ENCODE measurements around the gene DVL2.
A peak's percentile ranks its signal among the peaks of the same experiment; 100 is the strongest.

Gene DVL2

GRCh38 chr17:7238420-7239090 is 4.2 kb upstream of the DVL2 start:
- DNase-seq (ENCODE audit: low read depth in 2 of 2): no peak

- peak; percentile 69 to 81 for DNase-seq (ENCODE audit: low read depth in 2 of 2)
Measured at GRCh38 chr17:7237761-7238419, 3.6 kb upstream of the DVL2 start.

- DNase-seq (ENCODE audit: low read depth in 2 of 2): no peak
Measured at GRCh38 chr17:7237266-7237760, 3.0 kb upstream of the DVL2 start.

- no peak for DNase-seq (ENCODE audit: low read depth in 2 of 2)
Measured at GRCh38 chr17:7236808-7237207, 2.5 kb upstream of the DVL2 start.

- no peak for DNase-seq (ENCODE audit: low read depth in 2 of 2)
Measured at GRCh38 chr17:7235693-7236665, 1.7 kb upstream of the DVL2 start.

- no peak for DNase-seq (ENCODE audit: low read depth in 2 of 2)
Measured at GRCh38 chr17:7233701-7234082, 625 bp downstream of the DVL2 start.

GRCh38 chr17:7232114-7232513 is 2.2 kb downstream of the DVL2 start:
- DNase-seq (ENCODE audit: low read depth in 2 of 2): no peak

- no peak for DNase-seq (ENCODE audit: low read depth in 2 of 2)
Measured at GRCh38 chr17:7229504-7229903, 4.8 kb downstream of the DVL2 start.

- no peak for DNase-seq (ENCODE audit: low read depth in 2 of 2)
Measured at GRCh38 chr17:7228920-7229319, 5.4 kb downstream of the DVL2 start.

GRCh38 chr17:7226721-7227710 is 7.3 kb downstream of the DVL2 start:
- no peak for DNase-seq (ENCODE audit: low read depth in 2 of 2)

- DNase-seq (ENCODE audit: low read depth in 2 of 2): no peak
Measured at GRCh38 chr17:7225711-7226331, 8.5 kb downstream of the DVL2 start.

GRCh38 chr17:7224661-7225111 is 9.6 kb downstream of the DVL2 start:
- no peak for DNase-seq (ENCODE audit: low read depth in 2 of 2)

GRCh38 chr17:7224110-7224509 is 10.2 kb downstream of the DVL2 start:
- no peak for DNase-seq (ENCODE audit: low read depth in 2 of 2)

GRCh38 chr17:7223375-7223774 is 10.9 kb downstream of the DVL2 start:
- DNase-seq (ENCODE audit: low read depth in 2 of 2): no peak

GRCh38 chr17:7222972-7223292 is 11.4 kb downstream of the DVL2 start:
- DNase-seq (ENCODE audit: low read depth in 2 of 2): no peak

GRCh38 chr17:7222093-7222971 is 12.0 kb downstream of the DVL2 start:
- DNase-seq (ENCODE audit: low read depth in 2 of 2): no peak

GRCh38 chr17:7221278-7222092 is 12.8 kb downstream of the DVL2 start:
- DNase-seq (ENCODE audit: low read depth in 2 of 2): no peak

- DNase-seq (ENCODE audit: low read depth in 2 of 2): no peak
Measured at GRCh38 chr17:7220593-7221277, 13.6 kb downstream of the DVL2 start.
